ENCODE measurements around the gene SYTL1. TPM values are rescaled to one million over a fixed set of nuclear protein-coding genes. Genes with fewer than 3 reads are reported as not detected.
A peak's percentile ranks its signal among the peaks of the same experiment; 100 is the strongest.

Gene SYTL1
- total RNA-seq, 1 experiment from 2014 or later: not detected

GRCh38 chr1:27307874-27308598, 33.8 kb upstream of the SYTL1 start:
- DNase-seq: no peak
- Histone ChIP-seq H3K36me3 (no peaks in the 10 kb centered on the region), H3K27me3 (no peaks in the 10 kb centered on the region), H3K9me3 (no peaks in the 10 kb centered on the region), H3K4me3 (no peak overlapping the region)

DNA sequence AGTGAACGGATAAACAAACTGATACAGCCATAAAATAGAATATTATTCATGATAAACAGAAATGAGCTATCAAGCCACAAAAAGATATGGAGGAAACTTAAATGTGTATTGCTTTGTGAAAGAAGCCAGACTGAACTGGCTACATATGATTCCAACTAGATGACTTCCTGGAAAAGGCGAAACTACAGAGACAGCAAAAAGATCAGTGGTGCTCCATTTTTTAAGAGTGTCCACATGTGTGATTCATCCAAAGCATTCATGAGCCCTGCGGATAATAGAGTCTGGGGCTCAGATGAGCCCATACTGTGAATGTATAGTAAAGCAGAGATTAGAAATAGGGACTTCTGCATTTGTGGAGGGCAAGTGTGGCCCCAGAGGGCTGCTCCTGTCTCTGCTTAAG, 27.7 kb upstream of the SYTL1 start:
- H3K27me3 ChIP-seq: no peaks in the 10 kb centered on the region
- no peaks in the 10 kb centered on the region for H3K9me3 ChIP-seq
- no peak for DNase-seq
- no peaks in the 10 kb centered on the region for H3K36me3 ChIP-seq
- no peak overlapping the region for H3K4me3 ChIP-seq

- DNase-seq: no peak
- Histone ChIP-seq H3K4me3 (no peak overlapping the region), H3K36me3 (no peaks in the 10 kb centered on the region), H3K27me3 (no peaks in the 10 kb centered on the region), H3K9me3 (no peaks in the 10 kb centered on the region)
These were observed 27.1 kb upstream of the SYTL1 start for GRCh38 chr1:27314737-27315136.

DNA sequence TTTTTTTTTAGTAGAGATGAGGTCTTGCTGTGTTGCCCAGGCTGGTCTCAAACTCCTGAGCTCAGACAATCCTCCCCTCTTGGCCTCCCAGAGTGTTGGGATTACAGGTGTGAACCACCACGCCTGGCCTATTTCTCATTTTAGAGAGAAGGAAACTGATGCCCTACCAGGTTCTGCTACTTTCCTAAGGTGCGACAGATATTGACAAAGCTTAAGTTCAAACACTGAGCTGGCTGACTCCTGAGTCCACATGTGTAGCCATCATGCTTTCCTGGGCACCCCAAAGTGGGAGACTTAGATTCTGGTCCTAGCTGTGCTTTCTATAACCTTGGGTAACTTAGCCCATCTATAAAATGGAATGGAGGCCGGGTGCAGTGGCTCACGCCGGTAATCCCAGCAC, 25.0 kb upstream of the SYTL1 start:
- Histone ChIP-seq H3K36me3 (no peaks in the 10 kb centered on the region), H3K4me3 (no peak overlapping the region), H3K9me3 (no peaks in the 10 kb centered on the region), H3K27me3 (no peaks in the 10 kb centered on the region)
- DNase-seq: no peak

DNA sequence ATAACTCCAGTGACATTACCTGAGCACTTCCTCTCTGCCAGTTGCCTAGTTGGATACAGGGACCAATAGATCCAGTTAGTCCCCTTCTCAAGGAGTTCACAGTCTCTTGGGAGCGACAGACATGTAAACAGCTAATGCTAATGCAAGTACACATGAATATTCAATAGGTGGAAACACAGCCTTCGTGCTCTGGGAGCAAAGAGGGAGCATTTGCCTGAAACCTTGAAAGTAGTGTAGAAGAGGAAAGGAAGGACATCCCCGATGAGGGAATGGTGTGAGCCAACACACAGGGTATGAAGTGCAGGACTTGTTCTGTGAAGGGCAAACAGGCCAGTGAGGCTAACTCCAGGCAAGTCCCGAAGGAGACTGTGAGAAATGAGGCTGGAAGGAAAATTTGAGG, 23.7 kb upstream of the SYTL1 start:
- H3K36me3 ChIP-seq: peaks cover 7% of the 10 kb centered on the region
- no peaks in the 10 kb centered on the region for H3K27me3 ChIP-seq
- H3K9me3 ChIP-seq: no peaks in the 10 kb centered on the region
- no peak overlapping the region for H3K4me3 ChIP-seq
- DNase-seq: no peak

GRCh38 chr1:27318596-27318995, 23.2 kb upstream of the SYTL1 start:
- Histone ChIP-seq H3K9me3 (no peaks in the 10 kb centered on the region), H3K36me3 (peaks cover 7% of the 10 kb centered on the region), H3K27me3 (no peaks in the 10 kb centered on the region), H3K4me3 (no peak overlapping the region)
- DNase-seq: no peak

DNA sequence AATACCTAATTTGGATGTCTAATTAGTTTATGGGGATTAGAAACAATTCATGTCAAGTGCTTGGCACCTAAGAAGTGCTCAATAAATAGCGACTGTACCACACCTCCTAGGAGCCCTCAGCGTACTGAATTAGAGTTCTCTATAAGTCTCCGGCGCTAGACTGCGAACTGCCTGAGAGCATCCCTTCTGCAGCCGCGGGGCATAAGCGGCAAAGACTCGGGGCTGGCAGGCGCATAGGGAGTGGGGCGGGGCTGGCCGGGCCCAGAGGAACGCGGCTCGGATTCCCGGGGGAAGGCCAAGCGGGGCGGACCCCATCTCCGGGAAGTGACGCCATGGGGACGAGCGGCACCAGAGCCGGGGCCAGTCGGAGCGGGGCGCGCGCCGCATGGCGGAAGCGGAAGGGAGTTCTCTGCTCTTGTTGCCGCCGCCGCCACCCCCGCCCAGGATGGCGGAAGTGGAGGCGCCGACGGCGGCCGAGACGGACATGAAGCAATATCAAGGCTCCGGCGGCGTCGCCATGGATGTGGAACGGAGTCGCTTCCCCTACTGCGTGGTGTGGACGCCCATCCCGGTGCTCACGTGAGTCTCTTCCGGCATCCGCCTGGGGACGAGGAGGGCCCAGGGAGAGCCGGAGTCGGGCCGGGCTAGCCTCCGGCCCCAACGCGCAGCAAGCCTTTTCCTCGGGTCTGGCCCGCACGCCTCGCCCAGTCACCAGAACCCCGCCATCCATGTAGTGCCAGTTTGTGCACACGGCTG, 19.8 kb upstream of the SYTL1 start, which contains the start of gene TMEM222:
Gene TMEM222 (plus strand): TSS at position 351 of the 756 bp plus-strand sequence. CDS start 35 bp downstream, at position 386.
- Histone ChIP-seq H3K36me3 (peaks cover 35% of the 10 kb centered on the region), H3K9me3 (no peaks in the 10 kb centered on the region), H3K27me3 (no peaks in the 10 kb centered on the region), H3K4me3 (peak within 1 kb of the TSS; percentile 99)
- DNase-seq: peak; percentile 98

DNA sequence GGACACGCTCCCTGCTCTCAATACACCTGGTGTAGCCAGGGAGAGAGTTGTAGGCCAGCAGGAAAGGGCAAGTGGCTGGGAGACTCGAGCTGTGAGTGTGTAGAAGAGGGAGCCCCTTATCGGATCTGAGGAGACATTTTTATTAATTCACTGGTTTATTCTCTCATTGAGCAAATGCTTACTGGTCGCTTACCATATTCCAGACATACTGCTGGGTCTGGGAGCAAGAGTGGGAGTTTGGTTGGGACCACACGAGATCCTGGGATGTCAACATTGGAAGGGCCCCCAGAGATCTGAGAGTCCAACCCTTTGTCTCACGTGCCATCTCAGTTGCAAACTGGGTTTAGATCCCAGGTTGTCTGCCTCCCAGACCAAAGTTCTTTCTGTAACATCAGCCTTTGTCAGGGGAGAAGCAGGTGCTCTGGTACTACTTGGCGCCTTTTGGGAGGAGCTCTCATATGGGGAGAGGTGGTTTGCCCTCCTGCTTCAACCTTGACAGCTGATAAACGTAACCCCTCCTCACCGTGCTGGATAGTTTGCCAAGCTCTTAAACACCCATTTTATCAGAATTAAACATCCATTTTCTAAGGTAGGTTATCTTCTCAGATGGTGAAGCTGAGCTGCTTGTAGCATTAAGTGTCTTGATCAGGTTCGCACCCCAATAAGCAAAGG, 19.1 kb upstream of the SYTL1 start:
- Histone ChIP-seq H3K36me3 (peaks cover 42% of the 10 kb centered on the region), H3K27me3 (no peaks in the 10 kb centered on the region), H3K9me3 (no peaks in the 10 kb centered on the region), H3K4me3 (peak overlapping the region; percentile 99)
- DNase-seq: no peak

GRCh38 chr1:27325286-27325685, 16.5 kb upstream of the SYTL1 start:
- Histone ChIP-seq H3K27me3 (no peaks in the 10 kb centered on the region), H3K9me3 (no peaks in the 10 kb centered on the region), H3K4me3 (no peak overlapping the region), H3K36me3 (peaks cover 61% of the 10 kb centered on the region)
- DNase-seq: no peak

DNA sequence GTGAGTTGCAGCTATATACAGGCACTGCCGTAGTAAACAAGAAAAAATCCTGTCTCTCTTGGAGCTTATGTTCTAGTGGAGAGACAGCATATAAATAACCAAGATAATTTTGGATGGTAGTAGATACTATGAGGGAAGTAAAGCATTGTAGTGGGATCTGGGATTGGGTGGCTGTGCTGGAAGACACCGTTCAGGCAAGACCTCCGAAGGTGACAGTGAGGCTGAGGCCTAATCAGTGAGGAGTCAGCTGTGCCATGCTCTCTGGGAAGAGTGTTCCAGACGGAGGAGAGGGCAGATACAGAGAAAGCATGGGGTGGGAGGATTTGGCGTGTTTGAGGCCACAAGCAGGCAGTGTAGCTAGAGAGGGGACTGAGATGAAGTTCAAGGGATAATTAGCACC, 13.9 kb upstream of the SYTL1 start:
- no peaks in the 10 kb centered on the region for H3K27me3 ChIP-seq
- H3K4me3 ChIP-seq: no peak overlapping the region
- no peaks in the 10 kb centered on the region for H3K9me3 ChIP-seq
- H3K36me3 ChIP-seq: peaks cover 77% of the 10 kb centered on the region
- no peak for DNase-seq

DNA sequence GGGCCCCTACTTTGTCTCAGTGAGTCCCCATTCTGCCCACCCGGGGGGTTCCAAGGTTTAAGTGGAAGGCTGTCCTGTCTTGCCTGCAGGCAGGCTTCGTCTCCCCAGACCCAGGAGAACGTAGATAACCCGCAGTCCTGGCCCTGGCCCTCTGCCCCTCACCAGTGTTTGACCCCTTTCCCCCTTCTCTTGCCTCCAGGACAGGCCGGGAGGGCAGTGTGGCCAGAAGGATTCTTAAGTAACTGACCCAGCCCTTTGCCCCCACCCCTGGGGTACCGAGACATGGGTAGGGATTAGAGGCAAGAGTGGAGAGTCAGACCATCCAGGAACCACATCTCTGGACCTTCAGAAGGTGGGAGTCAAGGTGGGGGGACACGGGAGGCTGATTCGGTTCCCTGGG, 11.0 kb upstream of the SYTL1 start:
- no peak for DNase-seq
- Histone ChIP-seq H3K4me3 (no peak overlapping the region), H3K27me3 (no peaks in the 10 kb centered on the region), H3K36me3 (peaks cover 73% of the 10 kb centered on the region), H3K9me3 (no peaks in the 10 kb centered on the region)

DNA sequence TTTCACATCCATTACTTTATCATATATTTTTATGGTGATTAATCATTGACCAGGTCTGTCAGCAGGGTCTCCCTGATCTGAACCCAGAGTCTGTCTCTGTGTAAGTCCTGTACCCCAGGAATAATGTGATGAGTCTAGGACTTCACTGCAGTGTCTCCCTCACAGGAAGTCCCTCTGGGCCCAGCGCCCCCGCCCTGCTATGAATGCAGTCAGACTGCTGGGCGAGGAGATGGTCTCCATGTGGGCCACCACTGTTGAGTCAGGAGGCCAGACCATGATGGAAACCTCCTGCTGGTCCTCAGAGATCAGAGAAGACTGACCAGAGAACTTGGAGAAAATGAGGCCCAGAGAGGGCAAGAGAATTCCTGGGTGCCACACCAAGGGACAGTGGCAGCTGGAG, 10.4 kb upstream of the SYTL1 start:
- H3K36me3 ChIP-seq: peaks cover 71% of the 10 kb centered on the region
- H3K4me3 ChIP-seq: no peak overlapping the region
- no peak for DNase-seq
- no peaks in the 10 kb centered on the region for H3K9me3 ChIP-seq
- no peaks in the 10 kb centered on the region for H3K27me3 ChIP-seq

DNA sequence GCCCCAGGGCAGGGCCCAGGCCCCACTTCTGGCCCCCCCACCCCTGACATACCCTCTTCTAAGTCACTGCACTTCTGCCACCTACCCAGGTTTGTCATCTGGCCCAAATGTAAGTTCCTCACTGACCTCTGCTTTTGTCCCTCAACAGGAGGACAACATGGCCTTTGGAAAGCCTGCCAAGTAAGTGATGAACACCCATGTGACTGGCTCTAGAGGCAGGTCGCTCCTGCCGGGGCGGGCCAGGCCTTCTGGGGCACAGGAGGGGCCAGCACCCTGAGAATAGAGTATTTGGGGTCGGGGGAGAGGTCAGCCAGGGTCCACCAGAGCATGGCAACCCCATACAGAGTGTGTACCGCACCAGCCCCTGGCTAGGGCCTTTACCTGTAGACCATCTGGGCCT, 9.9 kb upstream of the SYTL1 start:
- no peaks in the 10 kb centered on the region for H3K27me3 ChIP-seq
- H3K36me3 ChIP-seq: peaks cover 67% of the 10 kb centered on the region
- no peaks in the 10 kb centered on the region for H3K9me3 ChIP-seq
- H3K4me3 ChIP-seq: no peak overlapping the region
- DNase-seq: no peak

- peak; percentile 24 for DNase-seq
- H3K9me3 ChIP-seq: no peaks in the 10 kb centered on the region
- peaks cover 59% of the 10 kb centered on the region for H3K36me3 ChIP-seq
- H3K4me3 ChIP-seq: no peak overlapping the region
- H3K27me3 ChIP-seq: no peaks in the 10 kb centered on the region
These were observed 9.1 kb upstream of the SYTL1 start for GRCh38 chr1:27332536-27333281.

GRCh38 chr1:27333717-27334279, 8.0 kb upstream of the SYTL1 start:
- no peak overlapping the region for H3K4me3 ChIP-seq
- no peaks in the 10 kb centered on the region for H3K27me3 ChIP-seq
- no peak for DNase-seq
- no peaks in the 10 kb centered on the region for H3K9me3 ChIP-seq
- H3K36me3 ChIP-seq: peaks cover 49% of the 10 kb centered on the region

GRCh38 chr1:27335506-27336422, 6.1 kb upstream of the SYTL1 start:
- Histone ChIP-seq H3K9me3 (no peaks in the 10 kb centered on the region), H3K36me3 (peaks cover 37% of the 10 kb centered on the region), H3K4me3 (no peak overlapping the region), H3K27me3 (no peaks in the 10 kb centered on the region)
- no peak for DNase-seq

Data from MG63 (cell line).